ENCODE results near the gene GPRC5A. TPM values are rescaled to one million over a fixed set of nuclear protein-coding genes. Genes with fewer than 3 reads are reported as not detected.

The GPRC5A gene
- total RNA-seq, 4 donors from 2014 or later: 2.1 to 12.3 (median 4.3) TPM

GRCh38 chr12:12941450-12942350 is 50.3 kb downstream of the GPRC5A start:
- Histone ChIP-seq H3K27me3 (no peaks in the 10 kb centered on the region), H3K4me1 (peaks cover 0 to 9% (median 0%) of the 10 kb centered on the region in 4 donors), H3K27ac (no peak overlapping the region), H3K36me3 (no peaks in the 10 kb centered on the region), H3K9me3 (no peaks in the 10 kb centered on the region), H3K4me3 (no peak overlapping the region)
- TF ChIP-seq CTCF (IDR thresholded peaks at IDR 0.05) (no peak), EP300 (IDR thresholded peaks at IDR 0.05) (no peak), POLR2A (IDR thresholded peaks at IDR 0.05) (no peak)
- DNase-seq (ENCODE audit: low spot score in 2 of 2): no peak
- 89 to 93% methylated on average over 10 of the region's 10 CpGs for WGBS, 2 donors

- peak in 1 of 2 donors; percentile 67 for DNase-seq (ENCODE audit: low spot score in 2 of 2)
- WGBS, 2 donors: 73 to 80% methylated on average over 8 of the region's 8 CpGs
- no peaks in the 10 kb centered on the region for H3K27me3 ChIP-seq
- H3K4me3 ChIP-seq: no peak overlapping the region
- H3K36me3 ChIP-seq: no peaks in the 10 kb centered on the region
- no peak for TF ChIP-seq CTCF (IDR thresholded peaks at IDR 0.05)
- TF ChIP-seq EP300 (IDR thresholded peaks at IDR 0.05): peak in 1 of 2 donors; percentile 58
- no peak for TF ChIP-seq POLR2A (IDR thresholded peaks at IDR 0.05)
- no peaks in the 10 kb centered on the region for H3K9me3 ChIP-seq
- H3K27ac ChIP-seq: peak overlapping the region in 2 of 4 donors; percentile 25 to 52
- H3K4me1 ChIP-seq: peaks cover 0 to 9% (median 0%) of the 10 kb centered on the region in 4 donors
Observed at GRCh38 chr12:12943586-12944260, 52.4 kb downstream of the GPRC5A start.

GRCh38 chr12:12945591-12945990 is 54.2 kb downstream of the GPRC5A start:
- H3K9me3 ChIP-seq: no peaks in the 10 kb centered on the region
- peaks cover 0 to 9% (median 0%) of the 10 kb centered on the region in 4 donors for H3K4me1 ChIP-seq
- H3K36me3 ChIP-seq: no peaks in the 10 kb centered on the region
- no peak for DNase-seq (ENCODE audit: low spot score in 2 of 2)
- TF ChIP-seq CTCF (IDR thresholded peaks at IDR 0.05): no peak
- no peak for TF ChIP-seq POLR2A (IDR thresholded peaks at IDR 0.05)
- no peak overlapping the region for H3K27ac ChIP-seq
- no peaks in the 10 kb centered on the region for H3K27me3 ChIP-seq
- H3K4me3 ChIP-seq: no peak overlapping the region

- 52 to 59% methylated on average over 7 of the region's 7 CpGs for WGBS, 2 donors
- DNase-seq (ENCODE audit: low spot score in 2 of 2): no peak
- H3K27ac ChIP-seq: no peak overlapping the region
Observed at GRCh38 chr12:12946686-12947355, 55.5 kb downstream of the GPRC5A start.

More at GRCh38 chr12:12946686-12947355, 55.5 kb downstream of the GPRC5A start:
- H3K9me3 ChIP-seq: no peaks in the 10 kb centered on the region
- no peak for TF ChIP-seq POLR2A (IDR thresholded peaks at IDR 0.05)
- TF ChIP-seq CTCF (IDR thresholded peaks at IDR 0.05): no peak
- TF ChIP-seq EP300 (IDR thresholded peaks at IDR 0.05): no peak
- peaks cover 0 to 9% (median 0%) of the 10 kb centered on the region in 4 donors for H3K4me1 ChIP-seq
- no peaks in the 10 kb centered on the region for H3K27me3 ChIP-seq
- no peak overlapping the region for H3K4me3 ChIP-seq
- no peaks in the 10 kb centered on the region for H3K36me3 ChIP-seq

All from tibial nerve (tissue), 4 donors.